Tibial nerve (tissue), 4 donors: ENCODE data around the gene GPRIN3. TPM values are rescaled to one million over a fixed set of nuclear protein-coding genes. Genes with fewer than 3 reads are reported as not detected.

Experiments
- DNase-seq, 2 donors: peaks; one replicate each; pipeline ENCODE4 v3.0.0-alpha.2; 2019; ENCODE audit warnings: low spot score in 2 of 2
- H3K27ac ChIP-seq, 4 donors: fragments of 200-600 bp; sonication (generic) in 3 of 4; one replicate each; pipeline ENCODE4 v1.5.1; 2017 to 2019; ENCODE audit warnings: mild to moderate bottlenecking in 1 of 4
- H3K27me3 ChIP-seq, 2 donors: fragments of 200-600 bp; sonication (generic) in 1 of 2; one replicate each; pipeline versions ENCODE4 v1.5.1 to v1.6.0; 2017 to 2019
- H3K36me3 ChIP-seq, 3 donors: fragments of 200-600 bp; sonication (generic); one replicate each; pipeline ENCODE4 v1.5.1; 2018 to 2019
- H3K4me1 ChIP-seq, 4 donors: fragments of 200-600 bp; sonication (generic) in 3 of 4; one replicate each; pipeline ENCODE4 v1.5.1; 2017 to 2019
- H3K4me3 ChIP-seq, 4 donors: fragments of 200-600 bp; sonication (generic) in 3 of 4; one replicate each; pipeline ENCODE4 v1.5.1; 2017 to 2019; ENCODE audit warnings: mild to moderate bottlenecking in 1 of 4, moderate library complexity in 1 of 4
- H3K9me3 ChIP-seq, 4 donors: fragments of 200-600 bp; sonication (generic) in 3 of 4; one replicate each; pipeline ENCODE4 v1.5.1; 2017 to 2019
- CTCF ChIP-seq, 5 experiments: fragments of 200-600 bp in 3 of 5; fragments of 450-650 bp in 2 of 5; sonication (generic) in 3 of 5; IDR thresholded peaks; one replicate each; pipeline ENCODE4 v1.5.1; 2016 to 2019; ENCODE audit warnings: antibody characterized with exemption in 5 of 5, mild to moderate bottlenecking in 3 of 5, moderate library complexity in 2 of 5
- EP300 ChIP-seq, 2 donors: sonication (generic); formaldehyde crosslinking; IDR thresholded peaks; one replicate each; pipeline ENCODE4 v1.6.1; 2017; ENCODE audit warnings: antibody characterized with exemption in 2 of 2, mild to moderate bottlenecking in 1 of 2
- POLR2A ChIP-seq, 2 donors: fragments of 450-650 bp; IDR thresholded peaks; one replicate each; pipeline ENCODE4 v1.6.1; 2017; ENCODE audit warnings: antibody characterized with exemption in 2 of 2, mild to moderate bottlenecking in 2 of 2, moderate library complexity in 2 of 2
- WGBS, 2 donors: methylation state at CpG; one replicate each; pipeline ENCODE4 v1.1.5; 2018; 5-methylcytosine and 5-hydroxymethylcytosine counted together
- total RNA-seq, 4 donors: library from RNA; depleted of rRNA; stranded (reverse); fragments of >200 nt; gene quantifications; one replicate each; pipeline ENCODE4 v1.1.0, GENCODE V29; 2016

Gene GPRIN3
- total RNA-seq, 4 donors from 2014 or later, result 2.3 to 5.2 (median 4.6) TPM

GRCh38 chr4:89303177-89303576, 4.4 kb downstream of the GPRIN3 start:
- no peak for DNase-seq
- 76 to 82% methylated on average over 7 of the region's 7 CpGs for WGBS, 2 donors
- Histone ChIP-seq H3K36me3 (no peaks in the 10 kb centered on the region), H3K4me1 (peaks cover 0 to 28% (median 9%) of the 10 kb centered on the region in 4 donors), H3K9me3 (no peaks in the 10 kb centered on the region), H3K27ac (peak overlapping the region in 2 of 4 donors; percentile 19 to 48), H3K27me3 (no peaks in the 10 kb centered on the region), H3K4me3 (no peak overlapping the region)
- no peak for TF ChIP-seq CTCF (IDR thresholded peaks at IDR 0.05)
- TF ChIP-seq POLR2A (IDR thresholded peaks at IDR 0.05), result no peak
- TF ChIP-seq EP300 (IDR thresholded peaks at IDR 0.05), result no peak

GRCh38 chr4:89301902-89302301, 5.7 kb downstream of the GPRIN3 start:
- H3K36me3 ChIP-seq, result no peaks in the 10 kb centered on the region
- peak overlapping the region in 2 of 4 donors; percentile 15 to 32 for H3K27ac ChIP-seq
- DNase-seq, result no peak
- H3K4me1 ChIP-seq, result peaks cover 0 to 25% (median 5%) of the 10 kb centered on the region in 4 donors
- H3K9me3 ChIP-seq, result no peaks in the 10 kb centered on the region
- no peaks in the 10 kb centered on the region for H3K27me3 ChIP-seq
- WGBS, 2 donors, result 55 to 66% methylated on average over 3 of the region's 3 CpGs
- no peak overlapping the region for H3K4me3 ChIP-seq
- TF ChIP-seq POLR2A (IDR thresholded peaks at IDR 0.05) (no peak), CTCF (IDR thresholded peaks at IDR 0.05) (no peak), EP300 (IDR thresholded peaks at IDR 0.05) (no peak)

GRCh38 chr4:89301003-89301402, 6.6 kb downstream of the GPRIN3 start:
- Histone ChIP-seq H3K36me3 (no peaks in the 10 kb centered on the region), H3K9me3 (no peaks in the 10 kb centered on the region), H3K27me3 (no peaks in the 10 kb centered on the region), H3K27ac (peak overlapping the region in 1 of 4 donors; percentile 15), H3K4me3 (no peak overlapping the region), H3K4me1 (peaks cover 0 to 25% (median 4%) of the 10 kb centered on the region in 4 donors)
- WGBS, 2 donors, result 91 to 97% methylated on average over 1 of the region's 1 CpG
- TF ChIP-seq EP300 (IDR thresholded peaks at IDR 0.05), result no peak
- TF ChIP-seq POLR2A (IDR thresholded peaks at IDR 0.05), result no peak
- TF ChIP-seq CTCF (IDR thresholded peaks at IDR 0.05), result no peak
- DNase-seq, result no peak

GRCh38 chr4:89300499-89300898, 7.1 kb downstream of the GPRIN3 start:
- Histone ChIP-seq H3K9me3 (no peaks in the 10 kb centered on the region), H3K27ac (peak overlapping the region in 1 of 4 donors; percentile 0), H3K4me3 (no peak overlapping the region), H3K27me3 (no peaks in the 10 kb centered on the region), H3K4me1 (peaks cover 0 to 25% (median 2%) of the 10 kb centered on the region in 4 donors), H3K36me3 (no peaks in the 10 kb centered on the region)
- DNase-seq, result no peak
- 85 to 94% methylated on average over 1 of the region's 1 CpG for WGBS, 2 donors
- TF ChIP-seq CTCF (IDR thresholded peaks at IDR 0.05) (no peak), EP300 (IDR thresholded peaks at IDR 0.05) (no peak)

GRCh38 chr4:89300060-89300459, 7.5 kb downstream of the GPRIN3 start:
- WGBS, 2 donors, result 78 to 99% methylated on average over 2 of the region's 2 CpGs
- DNase-seq, result no peak
- H3K9me3 ChIP-seq, result no peaks in the 10 kb centered on the region
- H3K27me3 ChIP-seq, result no peaks in the 10 kb centered on the region
- no peak for TF ChIP-seq CTCF (IDR thresholded peaks at IDR 0.05)
- TF ChIP-seq EP300 (IDR thresholded peaks at IDR 0.05), result no peak
- no peak for TF ChIP-seq POLR2A (IDR thresholded peaks at IDR 0.05)
- H3K27ac ChIP-seq, result peak overlapping the region in 1 of 4 donors; percentile 0
- no peak overlapping the region for H3K4me3 ChIP-seq
- peaks cover 0 to 25% (median 2%) of the 10 kb centered on the region in 4 donors for H3K4me1 ChIP-seq
- no peaks in the 10 kb centered on the region for H3K36me3 ChIP-seq
